B cell (primary cell): ENCODE results near the gene GDPD4.

Experiments
- EZH2 ChIP-seq: IDR thresholded peaks from 2 replicates; pipeline ENCODE4 v1.6.1; 2012; ENCODE audit warnings: borderline replicate concordance, low read depth, mild to moderate bottlenecking, moderate library complexity, low read length; ENCODE audit not compliant: insufficient read depth, poor library complexity, severe bottlenecking
- TF ChIP-seq, protein P1 (sequence below): fragments of 200-600 bp; IDR thresholded peaks from one replicate; pipeline ENCODE4 v1.8.0; 2022; ENCODE audit warnings: antibody characterized with exemption, mild to moderate bottlenecking

DNA sequence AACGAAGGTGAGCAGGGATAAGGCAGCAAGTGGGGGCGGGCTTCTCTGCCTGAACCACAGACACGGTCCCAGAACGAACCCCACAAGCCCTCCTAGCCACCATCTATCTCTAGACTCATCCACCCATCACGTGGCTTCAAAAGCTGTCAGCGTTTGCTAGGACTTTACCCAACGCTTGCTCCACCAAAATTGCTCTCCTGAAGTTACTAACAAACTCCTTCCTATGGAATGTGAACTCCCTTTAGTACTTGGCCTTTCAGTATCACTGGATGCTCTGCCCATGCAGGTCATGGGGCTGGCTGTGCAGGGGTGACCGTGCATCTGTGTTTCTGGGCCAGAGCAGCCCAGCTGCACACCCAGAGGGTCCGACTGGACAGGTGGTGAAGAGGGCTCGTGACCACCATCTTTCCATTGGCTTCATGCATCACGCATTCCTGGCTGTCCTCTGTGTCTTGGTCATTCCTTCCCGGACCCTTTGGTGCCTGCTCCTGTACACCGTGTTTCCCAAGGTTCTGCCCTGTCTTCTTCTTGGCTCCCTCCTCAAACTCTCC is 88.4 kb downstream of the GDPD4 start:
- TF ChIP-seq, protein P1, sequence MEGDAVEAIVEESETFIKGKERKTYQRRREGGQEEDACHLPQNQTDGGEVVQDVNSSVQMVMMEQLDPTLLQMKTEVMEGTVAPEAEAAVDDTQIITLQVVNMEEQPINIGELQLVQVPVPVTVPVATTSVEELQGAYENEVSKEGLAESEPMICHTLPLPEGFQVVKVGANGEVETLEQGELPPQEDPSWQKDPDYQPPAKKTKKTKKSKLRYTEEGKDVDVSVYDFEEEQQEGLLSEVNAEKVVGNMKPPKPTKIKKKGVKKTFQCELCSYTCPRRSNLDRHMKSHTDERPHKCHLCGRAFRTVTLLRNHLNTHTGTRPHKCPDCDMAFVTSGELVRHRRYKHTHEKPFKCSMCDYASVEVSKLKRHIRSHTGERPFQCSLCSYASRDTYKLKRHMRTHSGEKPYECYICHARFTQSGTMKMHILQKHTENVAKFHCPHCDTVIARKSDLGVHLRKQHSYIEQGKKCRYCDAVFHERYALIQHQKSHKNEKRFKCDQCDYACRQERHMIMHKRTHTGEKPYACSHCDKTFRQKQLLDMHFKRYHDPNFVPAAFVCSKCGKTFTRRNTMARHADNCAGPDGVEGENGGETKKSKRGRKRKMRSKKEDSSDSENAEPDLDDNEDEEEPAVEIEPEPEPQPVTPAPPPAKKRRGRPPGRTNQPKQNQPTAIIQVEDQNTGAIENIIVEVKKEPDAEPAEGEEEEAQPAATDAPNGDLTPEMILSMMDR, result no peak
- TF ChIP-seq EZH2, result no peak
